HFF-Myc (cell line): ENCODE data around the gene OXT.

ENCODE experiments used
- DNase-seq: peaks from one replicate; pipeline ENCODE4 v3.0.0-alpha.2; 2011; ENCODE audit warnings: low read depth; ENCODE audit errors: extremely low read depth
- H3K4me3 ChIP-seq: replicated peaks from 2 replicates; pipeline ENCODE4 v1.5.1; 2011; ENCODE audit warnings: low read depth, mild to moderate bottlenecking, control low read depth, low read length
- CTCF ChIP-seq: IDR thresholded peaks from 2 replicates; pipeline ENCODE4 v1.5.1; 2012; ENCODE audit warnings: mild to moderate bottlenecking, low read depth, low read length, control low read depth; ENCODE audit errors: missing control alignments

Gene OXT

GRCh38 chr20:3044336-3044965 lies 27.0 kb upstream of the OXT start:
- no peak for DNase-seq
- TF ChIP-seq CTCF, result no peak
- H3K4me3 ChIP-seq, result no peak overlapping the region

GRCh38 chr20:3045042-3045815 lies 26.2 kb upstream of the OXT start:
- peak overlapping the region; percentile 84 for H3K4me3 ChIP-seq
- no peak for TF ChIP-seq CTCF
- no peak for DNase-seq

- peak within 1 kb of the TSS; percentile 84 for H3K4me3 ChIP-seq
- TF ChIP-seq CTCF, result no peak
- DNase-seq, result peak; percentile 50
Measured at GRCh38 chr20:3045816-3046676, 25.4 kb upstream of the OXT start, which contains the start of gene MRPS26. TSS of gene MRPS26 (plus strand) at chr20:3046052. CDS start at chr20:3046069, 17 bp downstream.

GRCh38 chr20:3046677-3047462 lies 24.6 kb upstream of the OXT start:
- peak overlapping the region; percentile 84 for H3K4me3 ChIP-seq
- DNase-seq, result no peak
- no peak for TF ChIP-seq CTCF

- H3K4me3 ChIP-seq, result peak overlapping the region; percentile 84
- TF ChIP-seq CTCF, result no peak
- no peak for DNase-seq
Measured at GRCh38 chr20:3047486-3048419, 23.7 kb upstream of the OXT start.
